Measurements from ENCODE around the gene OR2V2.
A peak's percentile ranks its signal among the peaks of the same experiment; 100 is the strongest.

OR2V2 gene

DNA sequence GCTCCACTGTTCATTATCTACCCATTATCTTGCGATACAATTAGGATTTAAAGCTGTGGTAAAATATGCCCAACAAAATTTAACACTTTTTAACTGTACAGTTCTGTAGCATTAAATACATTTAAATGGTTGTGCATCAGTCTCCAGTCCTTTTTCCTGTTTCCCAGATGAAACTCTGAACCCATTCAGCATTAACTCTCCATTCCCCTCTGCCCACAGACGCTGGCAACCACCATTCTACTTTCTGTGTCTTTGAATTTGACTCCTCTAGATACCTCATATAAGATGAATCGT is 60.5 kb downstream of the OR2V2 start:
- Histone ChIP-seq H3K36me3 (ENCODE audit: control insufficient read depth, insufficient read depth, low read length, severe bottlenecking) (no peaks in the 10 kb centered on the region), H3K4me3 (ENCODE audit: low read length) (peak overlapping the region; percentile 26), H3K9ac (ENCODE audit: low read length) (no peak overlapping the region), H3K27me3 (replicated peaks; ENCODE audit: control insufficient read depth, insufficient read depth, low read length) (no peaks in the 10 kb centered on the region), H3K9me3 (ENCODE audit: control insufficient read depth, low read length) (no peaks in the 10 kb centered on the region), H3K4me1 (ENCODE audit: control insufficient read depth, insufficient read depth, low read length) (peaks cover 19% of the 10 kb centered on the region)
- DNase-seq (ENCODE audit: low read depth), result no peak
